Stimulated activated naive CD8-positive, alpha-beta T cell treated with anti-CD3 and anti-CD28 coated beads, Interleukin-15, amount 100 ng/mL, for 72 hours (primary cell): ENCODE results near the gene SDHA.
A peak's percentile ranks its signal among the peaks of the same experiment; 100 is the strongest.
"Not testable (repeated sequence)": the region's sequence is repeated elsewhere in the genome, so short reads cannot be mapped to it uniquely, and the experiment has no call there.

Source experiments
- ATAC-seq: fragments of 150-1000 bp; cut with Tn5 transposase; 2 replicates; pipeline ENCODE4 v1.10.0; 2021; ENCODE audit warnings: mild to moderate bottlenecking, moderate library complexity
- DNase-seq, 2 donors: peaks; one replicate each; pipeline ENCODE4 v3.0.0; 2021 to 2022
- H3K27ac Mint-ChIP-seq, 2 donors: one replicate each; pipeline ENCODE4 v1.8.0; 2022; ENCODE audit warnings: mild to moderate bottlenecking in 2 of 2, mixed read lengths in 2 of 2, moderate library complexity in 2 of 2
- H3K27me3 Mint-ChIP-seq: one replicate; pipeline ENCODE4 v1.8.0; 2022; ENCODE audit warnings: mixed read lengths
- H3K4me1 Mint-ChIP-seq: one replicate; pipeline ENCODE4 v1.8.0; 2022; ENCODE audit warnings: mild to moderate bottlenecking, mixed read lengths
- H3K4me3 Mint-ChIP-seq, 2 donors: one replicate each; pipeline ENCODE4 v1.8.0; 2022; ENCODE audit warnings: mild to moderate bottlenecking in 2 of 2, mixed read lengths in 2 of 2, moderate library complexity in 1 of 2
- H3K9me3 Mint-ChIP-seq, 2 donors: one replicate each; pipeline ENCODE4 v1.8.0; 2022; ENCODE audit warnings: mixed read lengths in 2 of 2

The SDHA gene

DNA sequence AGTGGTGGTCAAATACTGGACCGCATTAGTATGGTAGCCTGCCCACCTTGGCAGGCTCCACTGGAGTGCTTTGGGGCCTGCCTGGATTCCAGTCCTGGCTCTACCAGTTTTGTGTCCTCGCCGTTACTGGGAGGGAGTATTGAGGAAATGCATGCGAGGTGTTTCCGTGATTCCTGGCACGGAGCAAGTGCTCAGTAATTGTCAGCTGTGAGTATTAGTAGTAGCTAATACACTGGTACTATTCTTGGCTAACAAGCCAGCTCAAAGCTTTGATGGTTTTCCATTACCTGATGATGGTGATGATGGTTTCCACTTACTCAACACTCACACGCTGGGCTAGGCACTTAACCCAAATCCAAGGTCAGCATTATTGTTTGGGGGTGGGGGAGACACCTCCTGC lies 56.2 kb downstream of the SDHA start:
- H3K4me3 Mint-ChIP-seq: not testable (repeated sequence)
- peaks cover 58% of the 10 kb centered on the region for H3K4me1 Mint-ChIP-seq

DNA sequence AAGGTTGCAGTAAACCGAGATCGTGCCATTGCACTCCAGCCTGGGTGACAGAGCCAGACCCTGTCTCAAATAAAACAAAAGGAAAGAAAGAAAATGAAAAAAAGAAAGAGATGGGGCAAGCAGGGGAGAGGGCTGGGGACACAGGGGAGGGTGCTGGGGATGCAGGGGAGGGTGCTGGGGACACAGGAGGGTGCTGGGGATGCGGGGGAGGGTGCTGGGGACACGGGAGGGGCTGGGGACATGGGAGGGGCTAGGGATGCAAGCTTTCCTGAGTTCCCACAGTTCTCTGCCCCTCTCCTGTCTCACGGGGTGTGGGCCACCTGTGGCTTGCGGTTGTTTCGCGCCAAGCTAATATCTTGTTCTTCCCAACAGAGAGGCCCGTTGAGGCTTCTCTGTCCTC lies 60.5 kb downstream of the SDHA start:
- no peaks in the 10 kb centered on the region for H3K9me3 Mint-ChIP-seq
- no peak overlapping the region for H3K27ac Mint-ChIP-seq
- H3K4me1 Mint-ChIP-seq: peaks cover 67% of the 10 kb centered on the region
- DNase-seq: no peak
- no peak for ATAC-seq
- no peak overlapping the region for H3K4me3 Mint-ChIP-seq
- H3K27me3 Mint-ChIP-seq: no peaks in the 10 kb centered on the region

More for the DNA sequence above, 56.2 kb downstream of the SDHA start:
- not testable (repeated sequence) for DNase-seq, H3K27me3 Mint-ChIP-seq, ATAC-seq, H3K27ac Mint-ChIP-seq, H3K9me3 Mint-ChIP-seq

GRCh38 chr5:279051-279665 lies 61.0 kb downstream of the SDHA start:
- not testable (repeated sequence) for H3K9me3 Mint-ChIP-seq, H3K27me3 Mint-ChIP-seq, H3K4me3 Mint-ChIP-seq, ATAC-seq, DNase-seq
- peak overlapping the region in 1 of 2 donors; percentile 23 for H3K27ac Mint-ChIP-seq
- H3K4me1 Mint-ChIP-seq: peaks cover 67% of the 10 kb centered on the region

DNA sequence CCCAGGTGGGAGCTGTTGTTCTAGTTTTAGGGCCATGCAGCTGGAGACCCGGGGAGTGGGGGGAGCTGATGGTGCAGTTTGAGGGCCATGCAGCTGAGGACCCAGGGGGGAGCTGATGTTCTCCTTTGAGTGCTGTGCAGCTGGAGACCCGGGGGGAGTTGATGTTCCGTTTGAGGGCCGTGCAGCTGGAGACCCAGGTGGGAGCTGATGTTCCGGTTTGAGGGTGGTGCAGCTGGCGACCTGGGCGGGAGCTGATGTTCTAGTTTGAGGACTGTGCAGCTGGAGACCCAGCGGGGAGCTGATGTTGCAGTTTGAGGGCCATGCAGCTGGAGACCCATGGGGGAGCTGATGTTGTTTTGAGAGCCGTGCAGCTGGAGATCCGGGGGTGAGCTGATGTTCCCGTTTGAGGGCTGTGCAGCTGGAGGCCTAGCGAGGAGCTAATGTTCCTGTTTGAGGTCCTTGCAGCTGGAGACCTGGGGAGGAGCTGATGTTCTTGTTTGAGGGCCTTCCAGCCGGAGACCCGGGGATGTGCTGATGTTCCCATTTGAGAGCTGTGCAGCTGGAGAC lies 68.0 kb downstream of the SDHA start:
- DNase-seq (no peak), ATAC-seq (no peak)
- Mint-ChIP-seq H3K4me3 (no peak overlapping the region), H3K27me3 (no peaks in the 10 kb centered on the region), H3K27ac (no peak overlapping the region), H3K9me3 (no peaks in the 10 kb centered on the region), H3K4me1 (peaks cover 58% of the 10 kb centered on the region)

DNA sequence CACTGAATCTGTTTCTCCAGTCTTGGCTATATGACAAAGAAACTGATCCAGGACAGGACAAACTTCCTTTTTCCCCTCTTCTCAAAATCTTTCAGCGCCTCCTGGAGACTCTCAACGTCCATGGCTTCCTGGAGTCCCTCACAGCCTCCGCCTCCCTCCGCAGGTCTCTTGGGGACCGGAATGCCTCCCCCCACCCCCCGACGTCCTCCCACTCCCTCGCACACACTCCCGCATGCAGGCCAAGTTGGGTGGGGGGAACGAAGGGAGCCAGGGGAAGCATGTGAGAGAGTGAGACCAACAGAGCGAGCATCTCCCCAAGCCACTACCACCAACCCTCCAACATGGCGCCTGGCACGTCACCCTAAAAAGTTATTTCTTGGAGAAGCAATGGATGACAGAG lies 72.1 kb downstream of the SDHA start:
- Mint-ChIP-seq H3K4me1 (peaks cover 36% of the 10 kb centered on the region), H3K27ac (peak overlapping the region in 1 of 2 donors; percentile 27)
- not testable (repeated sequence) for DNase-seq, H3K9me3 Mint-ChIP-seq, H3K4me3 Mint-ChIP-seq, ATAC-seq, H3K27me3 Mint-ChIP-seq

- not testable (repeated sequence) for H3K4me3 Mint-ChIP-seq, ATAC-seq, H3K27me3 Mint-ChIP-seq, DNase-seq, H3K9me3 Mint-ChIP-seq
- Mint-ChIP-seq H3K4me1 (peaks cover 34% of the 10 kb centered on the region), H3K27ac (peak overlapping the region in 1 of 2 donors; percentile 43)
These were observed 73.2 kb downstream of the SDHA start for GRCh38 chr5:291345-291744.

GRCh38 chr5:294788-295187 lies 76.7 kb downstream of the SDHA start:
- H3K9me3 Mint-ChIP-seq, H3K4me3 Mint-ChIP-seq, H3K27ac Mint-ChIP-seq, H3K27me3 Mint-ChIP-seq, ATAC-seq, DNase-seq: not testable (repeated sequence)
- H3K4me1 Mint-ChIP-seq: peaks cover 50% of the 10 kb centered on the region

DNA sequence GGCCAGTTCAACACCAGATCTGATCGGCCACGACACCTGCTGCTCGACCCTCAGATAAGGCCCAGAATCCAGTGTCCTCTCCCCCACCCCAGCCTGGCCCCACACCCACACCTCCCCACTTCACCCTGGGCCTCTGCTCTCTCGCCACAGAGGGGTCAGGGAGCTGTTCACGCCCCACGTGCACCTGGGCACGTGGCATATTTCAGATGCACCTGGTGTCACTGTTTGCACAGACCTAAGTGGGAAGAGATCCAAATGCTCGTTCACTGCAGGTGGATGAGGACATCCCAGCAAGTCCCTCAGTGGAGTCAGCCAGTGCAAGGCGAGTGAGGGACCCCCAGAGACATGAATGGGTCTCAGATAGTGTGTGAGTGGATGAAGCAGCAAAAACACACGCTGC lies 78.1 kb downstream of the SDHA start:
- H3K4me3 Mint-ChIP-seq: peak overlapping the region; percentile 4 to 40
- H3K27ac Mint-ChIP-seq: not testable (repeated sequence)

DNA sequence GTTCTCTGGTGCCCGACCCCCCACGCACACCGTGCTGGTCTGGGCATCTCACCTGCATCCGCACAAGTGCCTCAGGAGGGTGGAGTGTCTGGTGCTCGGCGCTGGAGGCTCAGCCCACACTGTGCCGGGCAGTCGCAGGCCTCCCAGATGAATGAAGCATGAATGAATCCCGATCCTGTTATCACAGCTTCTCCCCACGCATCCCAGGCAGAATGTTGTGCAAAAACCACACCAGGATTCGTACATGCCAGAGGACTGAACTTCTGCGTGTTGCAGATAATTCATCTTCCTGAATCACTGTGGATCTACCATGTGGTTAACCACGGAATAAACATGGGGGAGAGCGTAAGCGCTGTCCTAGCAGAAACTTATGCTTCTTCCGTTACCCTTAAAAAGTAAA lies 78.8 kb downstream of the SDHA start:
- DNase-seq, H3K9me3 Mint-ChIP-seq, H3K27me3 Mint-ChIP-seq, H3K27ac Mint-ChIP-seq: not testable (repeated sequence)
- H3K4me1 Mint-ChIP-seq: peaks cover 55% of the 10 kb centered on the region
- peak overlapping the region; percentile 19 to 40 for H3K4me3 Mint-ChIP-seq
- peak; percentile 84 for ATAC-seq

More for the DNA sequence above, 78.1 kb downstream of the SDHA start:
- H3K4me1 Mint-ChIP-seq: peaks cover 54% of the 10 kb centered on the region
- not testable (repeated sequence) for H3K27me3 Mint-ChIP-seq, ATAC-seq, DNase-seq, H3K9me3 Mint-ChIP-seq

- H3K4me1 Mint-ChIP-seq: peaks cover 60% of the 10 kb centered on the region
- not testable (repeated sequence) for H3K27ac Mint-ChIP-seq, H3K27me3 Mint-ChIP-seq, DNase-seq, H3K9me3 Mint-ChIP-seq
- peak overlapping the region in 1 of 2 donors; percentile 40 for H3K4me3 Mint-ChIP-seq
- ATAC-seq: peak; percentile 24
These were observed 79.3 kb downstream of the SDHA start for GRCh38 chr5:297448-297847.

DNA sequence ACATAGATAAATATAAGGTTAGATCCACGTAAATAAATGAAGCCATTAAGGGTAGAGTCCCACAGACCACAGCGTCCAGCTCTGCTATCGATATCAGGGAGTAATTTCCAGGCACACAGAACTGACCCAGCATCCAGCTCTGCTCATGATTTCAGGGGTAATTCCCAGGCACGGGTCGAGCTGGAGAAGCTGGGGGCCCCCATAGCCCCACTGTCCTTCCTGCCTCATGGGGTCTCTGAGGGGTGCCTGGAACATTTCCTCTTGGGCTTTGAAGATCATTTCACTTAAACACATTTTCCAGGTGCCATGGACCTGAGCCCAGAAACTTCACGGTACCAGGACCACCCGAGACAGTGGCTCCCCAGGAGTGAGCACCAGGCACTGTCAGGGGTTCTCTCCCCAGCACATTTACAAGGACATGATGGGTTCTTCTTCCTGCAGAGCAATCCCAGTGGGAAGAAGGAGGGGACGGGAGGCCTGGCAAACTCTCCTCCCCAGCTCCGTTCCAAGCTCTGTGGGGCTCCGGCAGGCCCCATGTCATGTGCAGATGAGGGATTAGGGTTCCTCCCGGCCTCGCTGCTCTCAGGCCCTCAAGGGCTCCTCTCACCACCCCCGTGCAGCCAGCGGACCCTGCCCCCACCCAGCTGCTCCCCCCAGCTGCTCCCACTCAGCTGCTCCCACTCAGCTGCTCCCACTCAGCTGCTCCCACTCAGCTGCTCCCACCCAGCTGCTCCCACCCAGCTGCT lies 80.0 kb downstream of the SDHA start:
- not testable (repeated sequence) for H3K27me3 Mint-ChIP-seq, H3K27ac Mint-ChIP-seq, H3K9me3 Mint-ChIP-seq, DNase-seq, H3K4me3 Mint-ChIP-seq, ATAC-seq
- peaks cover 67% of the 10 kb centered on the region for H3K4me1 Mint-ChIP-seq

- H3K27me3 Mint-ChIP-seq: no peaks in the 10 kb centered on the region
- no peak for DNase-seq
- ATAC-seq: no peak
- H3K4me1 Mint-ChIP-seq: peaks cover 70% of the 10 kb centered on the region
- no peaks in the 10 kb centered on the region for H3K9me3 Mint-ChIP-seq
- no peak overlapping the region for H3K27ac Mint-ChIP-seq
- H3K4me3 Mint-ChIP-seq: no peak overlapping the region
These were observed 80.6 kb downstream of the SDHA start for GRCh38 chr5:298737-299125.

DNA sequence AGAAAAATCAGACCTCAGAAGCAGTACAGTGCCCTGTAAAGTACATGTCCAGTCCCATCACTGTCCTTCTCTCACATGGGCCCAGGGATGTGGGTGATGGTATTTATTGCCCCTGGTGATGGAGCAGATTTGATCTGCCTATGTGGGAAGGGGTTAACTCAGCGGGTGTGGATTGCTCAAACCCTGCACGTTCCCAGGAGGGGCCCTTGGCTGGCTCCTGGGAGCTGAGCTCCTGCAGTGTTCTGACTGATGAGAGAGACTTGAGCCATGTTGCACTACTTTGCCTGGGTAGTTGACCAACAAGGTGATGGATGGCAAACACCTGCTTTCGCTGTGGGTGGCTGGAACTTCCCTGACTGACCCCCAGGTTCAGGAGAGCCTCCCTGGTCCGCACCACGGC lies 81.8 kb downstream of the SDHA start:
- not testable (repeated sequence) for H3K27me3 Mint-ChIP-seq, DNase-seq, ATAC-seq, H3K9me3 Mint-ChIP-seq, H3K27ac Mint-ChIP-seq, H3K4me3 Mint-ChIP-seq
- H3K4me1 Mint-ChIP-seq: peaks cover 62% of the 10 kb centered on the region

GRCh38 chr5:300691-301435 lies 82.7 kb downstream of the SDHA start:
- not testable (repeated sequence) for DNase-seq, H3K9me3 Mint-ChIP-seq, ATAC-seq, H3K4me3 Mint-ChIP-seq, H3K27ac Mint-ChIP-seq, H3K27me3 Mint-ChIP-seq
- H3K4me1 Mint-ChIP-seq: peaks cover 58% of the 10 kb centered on the region

DNA sequence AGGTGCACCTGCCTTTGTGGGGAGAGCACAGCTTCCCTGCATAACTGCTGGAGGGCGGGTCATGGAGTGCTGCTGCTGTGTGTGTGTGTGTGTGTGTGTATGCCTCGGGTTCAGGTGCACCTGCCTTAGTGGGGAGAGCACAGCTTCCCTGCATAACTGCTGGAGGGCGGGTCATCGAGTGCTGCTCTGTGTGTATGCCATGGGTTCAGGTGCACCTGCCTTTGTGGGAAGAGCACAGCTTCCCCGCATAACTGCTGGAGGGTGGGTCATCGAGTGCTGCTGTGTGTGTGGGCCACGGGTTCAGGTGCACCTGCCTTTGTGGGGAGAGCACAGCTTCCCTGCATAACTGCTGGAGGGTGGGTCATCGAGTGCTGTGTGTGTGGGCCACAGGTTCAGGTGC lies 84.3 kb downstream of the SDHA start:
- not testable (repeated sequence) for H3K9me3 Mint-ChIP-seq, H3K27ac Mint-ChIP-seq, ATAC-seq, H3K4me3 Mint-ChIP-seq, H3K27me3 Mint-ChIP-seq, DNase-seq
- H3K4me1 Mint-ChIP-seq: peaks cover 43% of the 10 kb centered on the region

DNA sequence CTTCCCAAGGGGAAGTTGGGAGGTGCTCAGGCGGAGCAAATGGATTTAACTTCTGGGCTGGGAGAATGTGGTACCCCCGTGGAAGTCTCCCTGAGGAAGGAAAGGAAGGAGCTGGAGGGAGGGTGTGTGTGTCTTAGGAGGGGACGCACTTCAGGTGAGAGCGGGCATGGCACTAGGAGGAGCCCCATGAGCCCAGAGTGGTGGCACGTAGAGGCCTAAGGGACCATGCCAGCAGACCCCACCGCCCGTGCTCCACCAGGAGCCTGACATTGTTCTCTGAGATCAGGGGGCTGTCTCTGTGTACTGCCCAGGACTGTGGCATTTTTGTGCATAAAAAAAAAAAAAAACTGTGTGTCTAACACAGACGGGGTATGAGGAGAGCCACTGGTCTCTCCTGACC lies 84.8 kb downstream of the SDHA start:
- Mint-ChIP-seq H3K4me1 (peaks cover 37% of the 10 kb centered on the region), H3K27ac (no peak overlapping the region), H3K9me3 (no peaks in the 10 kb centered on the region), H3K4me3 (no peak overlapping the region), H3K27me3 (no peaks in the 10 kb centered on the region)
- DNase-seq (no peak), ATAC-seq (no peak)
